Neural progenitor cell (in vitro differentiated cells): Measurements from ENCODE around the gene ARSJ. TPM values are rescaled to one million over a fixed set of nuclear protein-coding genes. Genes with fewer than 3 reads are reported as not detected.

Experiments used
- DNase-seq: peaks from one replicate; pipeline ENCODE4 v3.0.0-alpha.2; 2016; ENCODE audit warnings: low spot score
- H2AFZ ChIP-seq: fragments of 200-600 bp; sonication (generic); replicated peaks from 2 replicates; pipeline ENCODE4 v1.6.1; 2016; ENCODE audit warnings: antibody characterized with exemption
- H3F3A ChIP-seq: fragments of 200-600 bp; sonication (generic); 2 replicates; pipeline ENCODE4 v1.6.1; 2016; ENCODE audit warnings: antibody characterized with exemption, low read depth
- H3K27ac ChIP-seq: fragments of 200-600 bp; sonication (generic); 2 replicates; pipeline ENCODE4 v1.5.1; 2016; ENCODE audit warnings: mild to moderate bottlenecking
- H3K27me3 ChIP-seq: fragments of 200-600 bp; sonication (generic); 2 replicates; pipeline ENCODE4 v1.6.1; 2016; ENCODE audit warnings: mild to moderate bottlenecking, moderate library complexity
- H3K36me3 ChIP-seq: fragments of 200-600 bp; sonication (generic); 2 replicates; pipeline ENCODE4 v1.5.1; 2016
- H3K4me1 ChIP-seq: fragments of 200-600 bp; sonication (generic); 2 replicates; pipeline ENCODE4 v1.6.1; 2016; ENCODE audit warnings: mixed run types
- H3K4me2 ChIP-seq: fragments of 200-600 bp; sonication (generic); 2 replicates; pipeline ENCODE4 v1.6.1; 2016
- H3K4me3 ChIP-seq: fragments of 200-600 bp; sonication (generic); 2 replicates; pipeline ENCODE4 v1.5.1; 2016
- H3K79me2 ChIP-seq: fragments of 200-600 bp; sonication (generic); 2 replicates; pipeline ENCODE4 v1.6.1; 2016; ENCODE audit warnings: low read depth
- H3K9ac ChIP-seq: fragments of 200-600 bp; sonication (generic); 2 replicates; pipeline ENCODE4 v1.6.1; 2016
- H3K9me3 ChIP-seq: fragments of 200-600 bp; sonication (generic); 2 replicates; pipeline ENCODE4 v1.5.1; 2016; ENCODE audit warnings: low read depth
- H4K20me1 ChIP-seq: fragments of 200-600 bp; sonication (generic); 2 replicates; pipeline ENCODE4 v1.6.1; 2016; ENCODE audit warnings: low read depth
- H3K27ac Mint-ChIP-seq: 3 replicates; pipeline ENCODE4 v1.8.0; 2021; ENCODE audit warnings: mixed read lengths
- H3K27me3 Mint-ChIP-seq: 2 replicates; pipeline ENCODE4 v1.8.0; 2022; ENCODE audit warnings: low read depth, mild to moderate bottlenecking, inconsistent platforms, moderate library complexity, mixed read lengths; ENCODE audit not compliant: insufficient read depth
- H3K36me3 Mint-ChIP-seq: 3 replicates; pipeline ENCODE4 v1.8.0; 2021; ENCODE audit warnings: mixed read lengths
- H3K4me1 Mint-ChIP-seq: 3 replicates; pipeline ENCODE4 v1.8.0; 2021; ENCODE audit warnings: mixed read lengths
- H3K4me3 Mint-ChIP-seq: 3 replicates; pipeline ENCODE4 v1.8.0; 2021; ENCODE audit warnings: mild to moderate bottlenecking, moderate library complexity, mixed read lengths
- H3K9me3 Mint-ChIP-seq: 3 replicates; pipeline ENCODE4 v1.8.0; 2020; ENCODE audit warnings: mixed read lengths
- CTCF ChIP-seq: fragments of 200-600 bp; sonication (generic); IDR thresholded peaks from 2 replicates; pipeline ENCODE4 v1.5.1; 2017; ENCODE audit warnings: antibody characterized with exemption, mild to moderate bottlenecking
- EZH2 ChIP-seq: fragments of 200-600 bp; sonication (generic); IDR thresholded peaks from 2 replicates; pipeline ENCODE4 v1.6.1; 2017; ENCODE audit warnings: antibody characterized with exemption, mild to moderate bottlenecking, moderate library complexity
- EZH2phosphoT487 ChIP-seq: fragments of 200-600 bp; sonication (generic); IDR thresholded peaks from 2 replicates; pipeline ENCODE4 v1.6.1; 2017; ENCODE audit warnings: antibody characterized with exemption
- total RNA-seq: library from RNA; depleted of rRNA; stranded (reverse); fragments of >200 nt; gene quantifications from 2 replicates; pipeline ENCODE4 v1.2.3, GENCODE V29; 2015; ENCODE audit warnings: low replicate concordance

ARSJ gene
- total RNA-seq, 1 donor from 2014 or later, result 0.28 TPM

GRCh38 chr4:113947484-113947883, 32.0 kb downstream of the ARSJ start:
- Mint-ChIP-seq H3K36me3 (no peaks in the 10 kb centered on the region), H3K27me3 (no peaks in the 10 kb centered on the region), H3K9me3 (no peaks in the 10 kb centered on the region), H3K4me1 (peaks cover 2% of the 10 kb centered on the region), H3K27ac (no peak overlapping the region), H3K4me3 (no peak overlapping the region)
- Histone ChIP-seq H3K27ac (no peak overlapping the region), H2AFZ (no peak overlapping the region), H3K4me2 (no peak overlapping the region), H3K4me1 (no peaks in the 10 kb centered on the region), H3K9ac (no peak overlapping the region), H3K36me3 (no peaks in the 10 kb centered on the region), H4K20me1 (no peaks in the 10 kb centered on the region), H3K79me2 (no peaks in the 10 kb centered on the region), H3K4me3 (no peak overlapping the region), H3K9me3 (no peaks in the 10 kb centered on the region), H3F3A (no peaks in the 10 kb centered on the region), H3K27me3 (no peaks in the 10 kb centered on the region)
- TF ChIP-seq EZH2phosphoT487, result no peak
- no peak for TF ChIP-seq CTCF
- no peak for TF ChIP-seq EZH2
- no peak for DNase-seq

GRCh38 chr4:113945906-113946305, 33.5 kb downstream of the ARSJ start:
- H3K36me3 Mint-ChIP-seq, result no peaks in the 10 kb centered on the region
- Histone ChIP-seq H3K9me3 (no peaks in the 10 kb centered on the region), H3K79me2 (no peaks in the 10 kb centered on the region), H3K4me3 (no peak overlapping the region), H4K20me1 (no peaks in the 10 kb centered on the region), H2AFZ (peak overlapping the region; percentile 31), H3K36me3 (no peaks in the 10 kb centered on the region), H3K4me2 (no peak overlapping the region), H3K27me3 (no peaks in the 10 kb centered on the region), H3F3A (no peaks in the 10 kb centered on the region), H3K9ac (no peak overlapping the region), H3K27ac (no peak overlapping the region), H3K4me1 (no peaks in the 10 kb centered on the region)
- no peak overlapping the region for H3K27ac Mint-ChIP-seq
- no peaks in the 10 kb centered on the region for H3K9me3 Mint-ChIP-seq
- H3K27me3 Mint-ChIP-seq, result no peaks in the 10 kb centered on the region
- no peak for DNase-seq
- TF ChIP-seq EZH2phosphoT487 (no peak), CTCF (no peak), EZH2 (no peak)
- H3K4me1 Mint-ChIP-seq, result peaks cover 2% of the 10 kb centered on the region
- H3K4me3 Mint-ChIP-seq, result no peak overlapping the region

GRCh38 chr4:113943863-113944262, 35.6 kb downstream of the ARSJ start:
- Histone ChIP-seq H3K36me3 (no peaks in the 10 kb centered on the region), H3K4me1 (no peaks in the 10 kb centered on the region), H3K27ac (no peak overlapping the region), H3K27me3 (no peaks in the 10 kb centered on the region), H3F3A (no peaks in the 10 kb centered on the region), H3K4me2 (no peak overlapping the region), H2AFZ (no peak overlapping the region), H4K20me1 (no peaks in the 10 kb centered on the region), H3K9ac (no peak overlapping the region), H3K9me3 (no peaks in the 10 kb centered on the region), H3K79me2 (no peaks in the 10 kb centered on the region), H3K4me3 (no peak overlapping the region)
- peaks cover 2% of the 10 kb centered on the region for H3K27me3 Mint-ChIP-seq
- no peaks in the 10 kb centered on the region for H3K9me3 Mint-ChIP-seq
- DNase-seq, result no peak
- TF ChIP-seq EZH2 (no peak), EZH2phosphoT487 (no peak), CTCF (no peak)
- no peaks in the 10 kb centered on the region for H3K36me3 Mint-ChIP-seq
- H3K4me1 Mint-ChIP-seq, result peaks cover 2% of the 10 kb centered on the region
- no peak overlapping the region for H3K4me3 Mint-ChIP-seq
- H3K27ac Mint-ChIP-seq, result no peak overlapping the region

- Mint-ChIP-seq H3K27me3 (peaks cover 2% of the 10 kb centered on the region), H3K27ac (no peak overlapping the region), H3K9me3 (no peaks in the 10 kb centered on the region), H3K4me3 (no peak overlapping the region), H3K36me3 (no peaks in the 10 kb centered on the region), H3K4me1 (peaks cover 2% of the 10 kb centered on the region)
- peak overlapping the region; percentile 24 for H2AFZ ChIP-seq
- H3K9me3 ChIP-seq, result no peaks in the 10 kb centered on the region
- no peaks in the 10 kb centered on the region for H3K36me3 ChIP-seq
- no peak overlapping the region for H3K9ac ChIP-seq
- H4K20me1 ChIP-seq, result no peaks in the 10 kb centered on the region
- no peaks in the 10 kb centered on the region for H3F3A ChIP-seq
- no peak overlapping the region for H3K27ac ChIP-seq
- H3K27me3 ChIP-seq, result no peaks in the 10 kb centered on the region
- no peak for DNase-seq
- no peak overlapping the region for H3K4me2 ChIP-seq
- no peak overlapping the region for H3K4me3 ChIP-seq
- TF ChIP-seq CTCF (no peak), EZH2 (no peak), EZH2phosphoT487 (no peak)
- no peaks in the 10 kb centered on the region for H3K79me2 ChIP-seq
- no peaks in the 10 kb centered on the region for H3K4me1 ChIP-seq
Observed at GRCh38 chr4:113943085-113943484, 36.4 kb downstream of the ARSJ start.
